ENCODE results near the gene IRF9.
A peak's percentile ranks its signal among the peaks of the same experiment; 100 is the strongest.

IRF9 gene

DNA sequence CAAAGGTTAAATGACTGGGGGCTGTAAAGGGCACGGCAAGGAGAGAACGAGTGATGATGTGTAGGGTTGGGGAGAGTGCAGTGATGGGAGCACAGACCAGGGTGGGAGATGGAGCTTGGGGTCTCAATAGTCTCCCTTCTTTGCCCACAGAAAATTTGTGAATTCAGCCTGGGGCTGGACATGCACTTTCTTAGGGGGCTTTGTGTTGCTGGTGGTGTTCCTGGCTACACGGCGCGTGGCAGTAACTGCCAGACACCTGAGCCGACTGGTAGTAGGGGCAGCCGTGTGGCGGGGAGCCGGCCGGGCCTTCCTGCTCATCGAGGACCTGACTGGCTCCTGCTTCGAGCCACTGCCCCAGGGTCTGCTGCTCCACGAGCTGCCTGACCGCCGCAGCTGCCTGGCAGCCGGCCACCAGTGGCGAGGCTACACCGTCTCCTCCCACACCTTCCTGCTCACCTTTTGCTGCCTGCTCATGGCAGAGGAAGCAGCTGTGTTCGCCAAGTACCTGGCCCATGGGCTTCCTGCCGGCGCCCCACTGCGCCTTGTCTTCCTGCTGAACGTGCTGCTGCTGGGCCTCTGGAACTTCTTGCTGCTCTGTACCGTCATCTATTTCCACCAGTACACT is 28.9 kb upstream of the IRF9 start:
- DNase-seq: peak; percentile 30

DNA sequence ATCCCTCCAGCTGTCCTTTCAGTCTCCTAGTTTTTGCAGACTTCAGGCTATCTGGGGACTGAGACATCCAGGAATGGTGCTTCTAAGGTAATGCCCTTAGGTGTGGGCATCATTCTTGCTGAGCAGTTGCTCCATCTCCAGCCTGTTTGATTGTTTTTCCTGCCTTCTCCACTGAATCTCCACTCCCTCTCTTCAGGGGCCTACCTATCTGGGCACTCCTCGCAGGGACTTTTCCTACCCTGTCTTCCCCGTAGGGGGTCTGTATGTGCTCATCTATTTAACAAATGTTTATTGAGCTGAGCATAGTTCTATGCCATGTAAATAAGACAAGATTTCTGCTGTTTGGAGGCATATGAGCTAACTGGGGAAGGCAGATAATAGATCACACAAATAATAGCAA is 28.1 kb upstream of the IRF9 start:
- DNase-seq: no peak

DNA sequence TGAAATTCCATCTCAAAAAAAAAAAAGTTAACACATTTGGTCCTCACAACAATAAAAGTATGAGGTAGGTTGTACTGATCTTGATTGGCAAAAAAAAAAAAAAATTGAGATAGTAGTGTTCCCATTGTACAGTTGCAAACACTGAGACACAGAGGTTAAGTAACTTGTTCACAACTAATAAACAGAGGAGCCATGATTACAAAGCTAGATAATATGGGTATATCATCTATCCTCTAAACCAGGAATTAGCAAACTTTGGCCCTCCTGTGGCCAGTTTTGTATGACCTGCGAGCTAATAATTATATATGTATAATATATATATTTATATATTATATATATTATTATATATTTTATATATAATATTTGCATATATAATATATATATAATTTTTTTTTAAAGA is 27.3 kb upstream of the IRF9 start:
- DNase-seq: no peak

DNA sequence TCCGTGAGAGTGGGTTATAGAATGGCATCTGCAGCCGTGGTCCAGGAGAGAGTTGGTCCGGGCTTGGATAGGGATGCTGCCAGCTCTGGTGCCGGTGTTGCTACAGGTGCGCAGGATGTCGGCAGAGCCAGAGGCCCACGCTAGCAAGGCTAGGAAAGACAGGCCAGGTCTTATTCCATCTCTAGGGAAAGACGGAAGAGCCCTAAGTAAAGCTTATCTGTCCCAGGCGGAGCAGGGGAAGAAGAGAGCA is 25.6 kb upstream of the IRF9 start:
- no peak for DNase-seq

DNA sequence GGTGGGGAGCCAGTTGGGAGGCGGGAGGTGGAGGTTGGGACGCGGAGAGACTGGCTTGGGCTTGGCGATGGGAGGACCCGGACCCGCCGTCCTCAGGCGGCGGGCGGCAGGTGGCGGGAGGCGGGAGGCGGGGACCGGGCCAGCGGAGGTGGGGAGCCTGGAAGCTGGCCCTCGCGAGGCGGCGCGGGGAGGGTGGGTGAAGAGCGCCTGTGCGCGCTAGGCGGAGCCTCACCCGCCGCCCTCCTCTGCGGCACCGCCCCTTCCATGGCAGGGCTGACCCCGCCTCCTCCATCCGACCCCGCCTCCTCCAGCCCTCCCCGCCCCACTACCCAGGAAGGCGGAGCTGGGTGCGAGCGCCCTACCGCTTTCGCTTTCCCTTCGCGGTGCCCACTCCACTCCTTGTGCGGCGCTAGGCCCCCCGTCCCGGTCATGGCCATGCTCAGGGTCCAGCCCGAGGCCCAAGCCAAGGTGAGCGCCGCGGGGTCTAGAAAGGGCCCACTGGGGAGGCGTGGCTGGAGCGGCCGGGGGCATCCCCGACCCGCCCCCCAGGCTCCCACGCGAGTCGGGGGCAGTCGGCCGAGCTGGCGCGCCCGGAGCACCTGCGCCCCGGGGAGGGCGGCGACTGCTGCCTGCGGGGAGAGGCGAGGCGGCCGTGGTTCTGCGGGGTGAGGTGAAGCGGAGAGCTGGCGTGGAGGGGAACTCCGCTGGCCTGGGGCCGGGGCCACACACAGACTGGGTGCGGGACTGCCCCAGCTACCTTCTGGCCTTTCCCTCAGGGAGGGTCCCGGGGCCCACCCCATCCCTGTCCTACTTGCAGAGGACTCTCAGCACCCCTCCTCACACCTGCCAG is 25.0 kb upstream of the IRF9 start, which contains the start of gene PSME1:
TSS of gene PSME1 (plus strand) at position 361 of the 850 bp plus-strand sequence. CDS start at position 430, 69 bp downstream.
- DNase-seq: peak; percentile 94

DNA sequence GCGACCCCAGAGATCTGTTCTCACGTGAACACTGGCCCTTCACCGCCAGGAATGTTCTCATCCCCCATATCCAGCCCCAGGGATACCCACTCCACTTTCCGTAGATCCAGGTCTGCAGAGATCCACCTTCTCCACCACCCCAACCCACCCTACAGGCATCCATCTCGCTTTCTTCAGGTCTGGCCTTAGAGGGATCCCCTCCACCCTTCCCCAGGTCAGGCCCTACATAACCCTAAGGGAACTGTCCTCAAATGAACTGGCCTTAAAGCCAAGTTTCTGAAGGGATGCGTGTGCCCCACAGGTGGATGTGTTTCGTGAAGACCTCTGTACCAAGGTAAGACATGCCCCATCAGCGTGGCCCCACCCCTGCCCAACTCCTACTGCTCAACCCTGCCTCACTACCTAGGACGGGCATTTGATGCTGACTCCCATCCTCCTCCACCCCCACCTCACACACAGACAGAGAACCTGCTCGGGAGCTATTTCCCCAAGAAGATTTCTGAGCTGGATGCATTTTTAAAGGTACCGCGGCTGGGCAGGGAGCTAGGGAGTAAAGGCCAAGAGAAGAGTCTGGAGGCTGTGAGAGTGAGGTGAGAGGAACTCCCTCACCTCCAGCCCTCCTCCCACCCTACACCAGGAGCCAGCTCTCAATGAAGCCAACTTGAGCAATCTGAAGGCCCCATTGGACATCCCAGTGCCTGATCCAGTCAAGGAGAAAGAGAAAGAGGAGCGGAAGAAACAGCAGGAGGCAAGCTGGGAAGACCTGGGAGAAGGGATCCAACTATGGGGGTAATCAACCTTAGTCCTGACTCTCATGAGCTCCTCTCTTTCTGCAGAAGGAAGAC is 24.2 kb upstream of the IRF9 start:
- peak; percentile 24 for DNase-seq

DNA sequence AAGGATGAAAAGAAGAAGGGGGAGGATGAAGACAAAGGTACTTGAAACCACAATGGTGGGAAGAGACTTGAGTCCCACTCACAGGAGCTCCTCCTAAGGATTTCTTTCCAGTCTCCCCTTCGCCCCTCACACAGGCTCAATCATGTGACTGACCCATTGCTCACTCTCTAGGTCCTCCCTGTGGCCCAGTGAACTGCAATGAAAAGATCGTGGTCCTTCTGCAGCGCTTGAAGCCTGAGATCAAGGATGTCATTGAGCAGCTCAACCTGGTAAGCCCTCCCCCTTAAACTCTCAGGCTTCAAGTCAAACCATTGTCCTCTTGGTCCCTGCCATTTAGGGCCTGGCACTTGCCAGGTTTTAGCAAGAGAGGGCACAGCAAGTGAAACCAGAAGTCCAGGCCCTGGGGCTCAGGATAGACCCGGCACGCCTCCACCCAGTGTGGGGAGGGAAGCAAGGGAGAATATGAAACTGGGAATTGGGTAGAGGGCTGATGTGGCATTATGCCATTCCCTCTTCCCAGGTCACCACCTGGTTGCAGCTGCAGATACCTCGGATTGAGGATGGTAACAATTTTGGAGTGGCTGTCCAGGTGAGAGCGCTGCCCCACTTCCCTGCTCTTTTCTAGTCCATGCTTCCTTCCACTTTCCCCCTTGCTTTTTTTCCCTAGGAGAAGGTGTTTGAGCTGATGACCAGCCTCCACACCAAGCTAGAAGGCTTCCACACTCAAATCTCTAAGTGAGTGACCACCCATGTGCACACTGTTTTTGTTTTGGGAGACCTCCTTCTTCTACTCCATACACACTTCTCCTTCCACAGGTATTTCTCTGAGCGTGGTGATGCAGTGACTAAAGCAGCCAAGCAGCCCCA is 23.3 kb upstream of the IRF9 start:
- DNase-seq: no peak

DNA sequence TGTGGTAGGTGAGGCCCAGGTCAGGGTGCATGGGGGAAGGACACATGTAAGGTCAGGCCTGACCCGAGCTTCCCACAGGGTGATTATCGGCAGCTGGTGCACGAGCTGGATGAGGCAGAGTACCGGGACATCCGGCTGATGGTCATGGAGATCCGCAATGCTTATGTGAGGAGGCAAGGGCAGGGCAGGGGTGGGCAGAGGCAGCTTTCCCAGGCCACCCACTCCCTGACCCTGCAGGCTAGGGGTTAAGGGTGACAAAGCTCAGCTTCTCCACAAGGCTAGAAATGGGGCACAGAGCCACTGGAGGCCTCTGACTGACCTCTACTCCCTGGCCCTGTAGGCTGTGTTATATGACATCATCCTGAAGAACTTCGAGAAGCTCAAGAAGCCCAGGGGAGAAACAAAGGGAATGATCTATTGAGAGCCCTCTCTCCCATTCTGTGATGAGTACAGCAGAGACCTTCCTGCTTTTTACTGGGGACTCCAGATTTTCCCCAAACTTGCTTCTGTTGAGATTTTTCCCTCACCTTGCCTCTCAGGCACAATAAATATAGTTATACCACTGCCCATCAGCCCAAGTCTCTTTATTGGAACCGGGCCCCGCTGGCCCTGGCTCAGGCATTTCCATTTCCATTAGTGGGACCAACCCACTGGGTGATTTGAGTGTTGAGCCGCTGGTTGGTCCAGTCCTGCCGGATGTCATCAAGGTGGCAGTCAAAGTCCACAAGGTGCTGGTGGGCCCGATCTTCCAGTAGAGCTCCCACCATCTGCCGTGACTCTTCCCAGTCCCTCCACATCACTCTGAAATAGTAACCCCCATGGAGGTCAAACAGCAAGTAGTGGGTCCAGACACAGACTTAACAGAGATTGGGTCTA is 22.4 kb upstream of the IRF9 start:
- no peak for DNase-seq

DNA sequence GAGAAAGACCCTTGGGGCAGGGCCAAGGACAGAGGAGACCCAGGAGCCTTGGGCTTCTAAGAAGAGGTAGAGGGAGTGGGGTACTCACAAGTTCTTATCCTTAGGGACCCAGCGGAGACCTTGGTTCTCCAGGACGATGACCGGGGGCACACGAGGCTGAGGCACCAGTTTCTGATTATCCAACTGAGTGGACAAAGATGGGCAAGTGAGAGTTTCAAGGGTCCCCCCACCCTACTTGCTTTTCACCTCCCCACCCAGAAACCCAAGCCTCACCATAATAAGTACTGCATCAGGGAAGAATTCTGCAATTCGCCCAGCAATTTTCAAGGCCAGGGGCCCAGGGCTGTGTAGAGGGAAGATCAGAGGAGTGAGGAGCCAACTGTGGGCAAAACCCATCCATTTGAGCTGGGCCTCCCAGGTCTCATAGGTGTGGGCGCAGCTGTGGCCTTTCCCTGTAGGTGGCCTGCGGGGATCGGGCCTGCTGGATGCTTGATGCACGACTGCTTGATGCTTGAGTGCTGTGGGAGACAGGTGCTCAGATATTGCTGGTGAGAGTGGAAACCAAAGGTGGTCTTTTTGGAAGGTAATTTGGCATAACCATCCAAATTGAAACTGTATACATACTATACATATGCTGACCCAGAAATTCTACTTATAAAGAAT is 21.7 kb upstream of the IRF9 start:
- DNase-seq: no peak

DNA sequence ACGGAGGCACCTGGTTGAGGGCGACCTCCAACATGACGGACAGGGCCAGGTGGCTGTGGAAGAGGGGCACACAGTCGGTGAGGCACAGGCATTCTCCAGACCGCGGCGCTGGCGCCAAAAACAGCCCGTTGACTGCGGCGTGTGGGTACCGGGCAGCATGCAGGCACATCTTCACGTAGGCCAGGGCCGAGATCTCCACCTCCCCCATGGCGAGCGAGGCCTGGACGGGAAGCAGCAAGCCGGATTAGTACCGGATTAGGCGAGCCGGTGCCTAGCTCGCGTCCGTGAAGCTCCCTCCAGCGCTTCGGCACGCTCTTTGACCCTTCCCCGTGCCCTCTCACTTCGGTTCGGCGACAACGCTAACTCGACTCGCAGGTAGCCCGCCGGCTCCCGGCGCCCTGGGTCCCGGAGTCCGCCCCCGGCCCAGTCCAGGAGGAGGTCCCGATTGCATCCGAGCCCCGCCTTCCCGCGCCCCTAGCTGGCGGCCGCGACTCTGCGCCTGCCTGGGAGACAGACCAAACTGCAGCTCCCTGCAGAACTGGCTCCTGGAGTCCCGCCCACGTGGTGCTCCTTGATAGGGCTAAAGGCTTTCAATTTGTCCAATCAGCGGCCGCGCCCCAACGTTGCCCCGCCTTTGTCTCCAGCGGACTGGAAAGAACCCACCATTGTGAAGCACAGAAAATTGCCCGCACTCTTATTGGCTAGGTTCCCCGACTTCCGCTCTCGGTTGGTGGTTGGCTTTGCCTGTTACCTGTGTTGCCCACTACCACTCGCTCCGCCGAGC is 19.8 kb upstream of the IRF9 start, which contains the start of gene EMC9:
TSS of gene EMC9 (minus strand) at position 495 of the 784 bp plus-strand sequence. CDS start at position 208, 287 bp downstream.
- DNase-seq: peak; percentile 99

DNA sequence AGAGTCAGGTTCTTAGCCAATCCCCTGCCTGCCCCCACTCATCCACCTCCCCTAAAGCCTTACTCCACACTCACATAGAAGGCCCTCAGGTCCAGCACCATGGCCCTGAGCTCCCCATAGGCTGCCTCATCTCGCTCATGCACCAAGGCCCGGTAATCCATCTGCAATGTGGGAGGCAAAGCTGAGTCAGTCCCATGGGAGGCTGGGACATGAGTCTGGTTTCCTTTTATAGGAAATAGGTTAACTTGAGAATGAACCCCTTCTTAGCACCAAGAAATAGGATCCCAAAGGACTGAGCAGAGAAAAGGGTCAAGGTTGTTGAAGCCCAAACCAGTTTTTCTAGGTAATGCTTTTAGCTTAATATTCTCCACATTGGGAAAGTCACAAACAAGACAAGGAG is 17.6 kb upstream of the IRF9 start:
- DNase-seq: no peak

DNA sequence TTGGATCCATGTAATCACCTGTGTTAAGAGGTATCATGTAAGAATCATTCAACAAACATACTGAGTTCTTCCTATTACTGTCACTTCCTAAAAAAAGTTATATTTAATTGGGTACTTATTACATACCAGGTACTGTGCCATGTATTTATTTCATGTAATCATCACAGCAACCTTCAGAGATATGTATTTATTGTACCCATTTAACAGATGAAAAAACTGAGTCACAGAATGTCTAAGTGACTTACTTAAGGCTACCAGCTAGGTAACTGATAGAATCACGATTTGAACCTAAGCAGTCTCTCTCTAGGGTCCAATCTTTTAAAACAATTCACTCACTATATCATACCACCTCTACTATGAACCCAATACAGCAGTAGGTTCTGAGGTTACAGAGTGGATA is 16.6 kb upstream of the IRF9 start:
- DNase-seq: no peak

DNA sequence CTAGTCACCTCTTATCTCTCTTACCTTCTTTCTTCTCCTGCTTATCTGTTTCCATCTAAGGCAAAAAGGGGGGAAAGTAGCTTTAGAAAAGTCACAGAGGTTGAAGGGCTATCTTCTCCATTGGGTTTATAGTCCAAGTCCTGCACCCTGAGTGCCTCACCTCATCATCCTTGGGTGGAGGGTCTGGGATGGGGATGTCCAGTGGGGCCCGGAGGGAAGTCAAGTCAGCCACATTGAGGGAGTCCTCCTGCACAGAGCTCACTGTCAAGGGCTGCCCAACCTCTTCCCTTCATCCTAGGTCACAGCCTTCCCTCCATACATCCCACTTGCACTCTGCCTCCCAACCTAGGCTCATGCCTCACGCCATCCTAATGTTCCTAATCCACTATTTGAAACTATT is 15.8 kb upstream of the IRF9 start:
- DNase-seq: no peak

DNA sequence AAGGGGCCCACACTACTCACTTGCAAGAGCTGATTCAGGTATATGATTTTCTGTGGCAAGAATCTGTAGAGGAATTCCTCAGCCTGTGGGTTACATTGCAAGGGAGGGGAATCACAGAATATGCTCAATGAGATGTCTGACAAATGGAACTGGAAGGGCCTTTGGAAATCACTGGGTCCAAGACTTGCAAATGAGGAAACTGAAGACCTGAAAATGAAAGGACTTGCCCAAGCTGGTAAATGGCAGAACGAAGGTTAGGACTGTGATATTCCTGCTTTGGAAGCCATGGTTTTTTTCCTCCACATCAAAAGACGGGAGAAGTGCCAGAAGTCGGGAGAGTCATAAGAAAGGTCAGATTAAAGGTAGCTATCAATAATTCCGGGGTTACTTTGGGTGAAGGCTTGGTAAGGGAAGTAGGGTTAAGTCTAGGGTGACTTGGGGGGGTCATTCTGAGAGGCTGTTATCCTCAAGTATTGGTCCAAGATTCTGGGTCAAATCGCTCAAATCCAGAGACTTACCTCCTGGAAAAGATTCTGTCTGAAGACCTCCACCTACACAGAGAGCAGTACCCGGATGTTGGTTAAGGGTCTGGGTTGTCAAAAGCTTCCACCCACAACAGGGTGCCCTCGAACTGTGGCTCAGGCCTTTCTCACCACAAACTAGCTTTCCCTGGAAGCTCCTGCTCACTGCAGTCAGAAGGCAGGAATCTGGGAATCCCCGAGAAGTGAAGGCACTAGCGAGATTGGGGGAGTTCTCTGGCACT is 15.2 kb upstream of the IRF9 start:
- DNase-seq: no peak

DNA sequence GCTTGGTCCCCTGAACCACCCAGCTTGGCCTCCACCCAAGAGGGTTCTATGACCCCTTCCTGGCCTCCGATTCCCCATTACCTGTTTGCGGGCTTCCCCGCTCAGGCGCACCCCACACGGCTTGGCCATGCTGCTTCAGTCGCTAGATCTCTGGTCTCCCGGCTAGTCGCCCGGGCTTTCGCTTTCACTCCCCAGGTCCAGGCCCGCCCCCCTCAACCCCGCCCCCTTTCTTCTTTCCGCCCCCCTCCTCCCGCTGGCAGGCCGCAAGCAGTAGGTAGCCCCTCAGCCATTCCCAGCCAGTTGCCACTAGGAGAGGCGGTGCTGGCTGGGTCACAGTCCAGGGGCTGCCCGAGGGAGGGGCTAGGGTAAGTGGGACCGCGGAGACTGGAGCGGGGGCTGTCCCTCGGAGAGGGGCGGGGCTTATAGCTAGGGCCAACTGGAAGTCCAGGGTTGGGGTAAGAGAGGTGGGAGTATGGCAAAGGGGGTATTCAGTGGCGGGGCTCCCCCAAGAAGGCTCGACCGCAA is 14.6 kb upstream of the IRF9 start, which contains the start of gene PSME2:
TSS of gene PSME2 (minus strand) at position 158 of the 525 bp plus-strand sequence. CDS start at position 129, 29 bp downstream.
- DNase-seq: peak; percentile 77

DNA sequence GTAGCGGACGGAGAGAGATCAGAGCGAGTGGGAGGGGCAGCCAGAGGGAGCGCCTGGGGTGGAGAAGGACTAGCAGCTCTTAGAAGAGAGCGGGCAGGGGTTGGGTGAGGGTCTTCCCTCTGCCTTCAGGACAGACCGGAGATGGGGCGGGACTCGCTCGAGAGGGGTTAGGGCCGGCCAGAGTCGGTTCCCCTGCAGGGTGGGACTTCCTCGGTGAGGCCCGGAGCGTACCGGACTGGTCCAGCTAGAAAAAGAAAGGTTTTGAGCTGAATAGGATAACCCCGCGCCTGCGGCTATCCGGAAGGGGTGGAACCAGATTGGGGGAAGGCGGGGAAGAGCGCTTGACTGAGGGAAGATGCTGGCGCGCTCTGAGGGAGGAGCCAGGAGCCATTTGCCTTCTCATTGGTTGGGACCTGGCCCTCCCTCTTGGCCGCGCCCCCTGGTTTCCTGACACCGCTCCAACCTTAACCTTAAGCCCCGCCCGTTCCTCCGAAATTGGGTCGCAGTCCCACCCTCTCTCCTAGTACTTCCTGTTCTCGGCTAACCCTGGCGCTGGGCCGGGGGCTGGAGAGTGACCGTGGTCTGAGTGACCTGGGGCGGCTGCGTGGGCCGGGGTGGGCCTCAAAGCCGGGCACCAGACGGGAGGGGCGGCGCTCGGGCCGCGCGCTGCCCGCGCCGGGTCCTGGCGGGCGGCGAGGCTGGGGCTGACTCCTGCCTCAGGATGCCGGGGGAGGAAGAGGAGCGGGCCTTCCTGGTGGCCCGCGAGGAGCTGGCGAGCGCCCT is 13.9 kb upstream of the IRF9 start, which contains the start of gene RNF31:
TSS of gene RNF31 (plus strand) at position 521 of the 783 bp plus-strand sequence. CDS start at position 722, 201 bp downstream.
- DNase-seq: peak; percentile 98

DNA sequence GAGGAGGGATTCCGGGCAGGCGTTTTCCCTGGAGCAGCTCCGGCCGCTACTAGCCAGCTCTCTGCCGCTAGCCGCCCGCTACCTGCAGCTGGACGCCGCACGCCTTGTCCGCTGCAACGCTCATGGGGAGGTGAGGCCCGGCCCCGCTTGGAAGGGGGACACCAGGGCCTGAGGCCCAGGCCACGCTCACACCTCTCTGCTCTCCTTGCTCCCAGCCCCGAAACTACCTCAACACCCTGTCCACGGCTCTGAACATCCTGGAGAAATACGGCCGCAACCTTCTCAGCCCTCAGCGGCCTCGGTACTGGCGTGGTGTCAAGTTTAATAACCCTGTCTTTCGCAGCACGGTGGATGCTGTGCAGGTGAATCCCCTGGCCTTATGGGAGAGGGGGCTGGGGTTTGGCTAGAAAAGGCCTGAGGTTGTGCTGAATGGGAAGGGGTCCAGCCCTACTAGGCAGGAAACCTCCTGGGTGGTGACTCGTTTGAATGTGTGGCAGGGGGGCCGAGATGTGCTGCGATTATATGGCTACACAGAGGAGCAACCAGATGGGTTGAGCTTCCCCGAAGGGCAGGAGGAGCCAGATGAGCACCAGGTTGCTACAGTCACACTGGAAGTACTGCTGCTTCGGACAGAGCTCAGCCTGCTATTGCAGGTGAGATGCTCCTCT is 13.2 kb upstream of the IRF9 start:
- no peak for DNase-seq

All from stimulated activated CD4-positive, alpha-beta T cell treated with anti-CD3 and anti-CD28 coated beads, Interleukin-4, amount 100 ng/mL, for 1 hour (primary cell).